A549 (cell line): ENCODE measurements around the gene SLC7A10. TPM values are rescaled to one million over a fixed set of nuclear protein-coding genes. Genes with fewer than 3 reads are reported as not detected.

Experiments used
- ATAC-seq, 2 experiments: fragments of 200-7000 bp in 1 of 2; fragments of >200 bp in 1 of 2; cut with Nextera tagmentation in 1 of 2; cut with Tn5 transposase in 1 of 2; 3 replicates each; pipeline versions ENCODE4 v1.8.0 to v1.9.1; 2018 to 2020; ENCODE audit warnings: mild to moderate bottlenecking in 1 of 2, moderate library complexity in 1 of 2
- CTCF ChIA-PET: fragments of 300-600 bp; sonication (Branson Sonifier 250); formaldehyde crosslinking; extraction: SDS; loops from one replicate; lab custom pipeline; 2021; ENCODE audit warnings: antibody characterized with exemption, inconsistent platforms; lab: Yijun Ruan, JAX
- POLR2A ChIA-PET: fragments of 350-600 bp; formaldehyde crosslinking; extraction: SDS; loops from one replicate; lab custom pipeline; 2021; ENCODE audit warnings: antibody characterized with exemption, inconsistent platforms; lab: Yijun Ruan, JAX
- DNase-seq, 2 experiments: peaks; one replicate each; pipeline versions ENCODE4 v3.0.0 to v3.0.0-alpha.2; 2011 to 2016; ENCODE audit warnings: low read depth in 1 of 2, low spot score in 1 of 2
- FAIRE-seq: peaks from 2 replicates; lab custom pipeline; 2011; peaks lifted over from hg19 to GRCh38; lab: Jason Lieb, UNC
- H3K27ac ChIP-seq, 2 experiments: fragments of >200 bp; sonication (Bioruptor Twin); formaldehyde crosslinking; 3 replicates each; pipeline ENCODE4 v1.5.1; 2016 to 2017
- H3K4me1 ChIP-seq: fragments of >200 bp; sonication (Bioruptor Twin); formaldehyde crosslinking; 3 replicates; pipeline ENCODE4 v1.6.1; 2016
- H3K4me2 ChIP-seq: fragments of >200 bp; sonication (Bioruptor Twin); formaldehyde crosslinking; 3 replicates; pipeline ENCODE4 v1.6.1; 2016
- H3K4me3 ChIP-seq: fragments of >200 bp; sonication (Bioruptor Twin); formaldehyde crosslinking; 3 replicates; pipeline ENCODE4 v1.5.1; 2016
- H3K9me3 ChIP-seq: fragments of >200 bp; sonication (Bioruptor Twin); formaldehyde crosslinking; 3 replicates; pipeline ENCODE4 v1.6.1; 2016
- CEBPB ChIP-seq, 2 experiments: fragments of >200 bp in 1 of 2; sonication (Bioruptor Twin) in 1 of 2; formaldehyde crosslinking in 1 of 2; IDR thresholded peaks; 2 replicates each; pipeline ENCODE4 v1.6.1; 2012 to 2016
- EP300 ChIP-seq, 2 experiments: fragments of >200 bp; sonication (Bioruptor Twin); formaldehyde crosslinking; IDR thresholded peaks; 2 replicates in 1 of 2; 3 replicates in 1 of 2; pipeline ENCODE4 v1.6.1; 2016 to 2017
- FOSL2 ChIP-seq, 2 experiments: fragments of 450-650 bp in 1 of 2; fragments of >200 bp in 1 of 2; sonication (Bioruptor Twin) in 1 of 2; formaldehyde crosslinking; IDR thresholded peaks; 2 replicates each; pipeline versions ENCODE4 v1.5.0 to v1.6.1; 2016 to 2020; ENCODE audit warnings: mild to moderate bottlenecking in 1 of 2, moderate library complexity in 1 of 2
- KDM1A ChIP-seq: fragments of 200-600 bp; sonication (generic); IDR thresholded peaks from 2 replicates; pipeline ENCODE4 v1.6.1; 2016; ENCODE audit warnings: low read depth, mild to moderate bottlenecking
- MAFK ChIP-seq: fragments of 450-650 bp; IDR thresholded peaks from 2 replicates; pipeline ENCODE4 v1.6.1; 2014; ENCODE audit not compliant: partially characterized antibody
- NFE2L2 ChIP-seq: fragments of 150-350 bp; conservative IDR thresholded peaks from 2 replicates; pipeline ENCODE4 v1.6.1; 2014; ENCODE audit warnings: low read length
- NPAS2 ChIP-seq: fragments of 250-450 bp; sonication (Bioruptor Pico); IDR thresholded peaks from 2 replicates; pipeline ENCODE4 v1.8.0; 2022; ENCODE audit warnings: mild to moderate bottlenecking, moderate library complexity, borderline replicate concordance
- RAD21 ChIP-seq, 2 experiments: fragments of >200 bp in 1 of 2; sonication (Bioruptor Twin) in 1 of 2; formaldehyde crosslinking in 1 of 2; IDR thresholded peaks in 1 of 2; conservative IDR thresholded peaks in 1 of 2; 2 replicates in 1 of 2; 3 replicates in 1 of 2; pipeline ENCODE4 v1.6.1; 2012 to 2018; ENCODE audit warnings: inconsistent platforms in 1 of 2
- RARB ChIP-seq: fragments of 250-450 bp; sonication (Bioruptor Pico); IDR thresholded peaks from 2 replicates; pipeline ENCODE4 v1.8.0; 2021; ENCODE audit warnings: mild to moderate bottlenecking, moderate library complexity
- ZC3H11A ChIP-seq: fragments of 450-650 bp; IDR thresholded peaks from 2 replicates; pipeline ENCODE4 v1.6.1; 2014; ENCODE audit warnings: antibody characterized with exemption, mild to moderate bottlenecking
- ZFP36 ChIP-seq: fragments of 450-650 bp; IDR thresholded peaks from 2 replicates; pipeline ENCODE4 v1.6.1; 2014; ENCODE audit warnings: borderline replicate concordance; ENCODE audit not compliant: partially characterized antibody
- WGBS: methylation state at CpG from one replicate; pipeline ENCODE4 v1.1.6; 2017; ENCODE audit errors: missing lambda C conversion rate; 5-methylcytosine and 5-hydroxymethylcytosine counted together
- polyA plus RNA-seq, 4 experiments: library from polyadenylated mRNA; depleted of rRNA in 3 of 4; stranded (reverse); fragments of >200 nt; fragmentation: RNase III in 1 of 4; extraction: RNeasy Plus Mini Kit Qiagen cat#74134 plus additional on column Dnase treatment in 1 of 4; gene quantifications; 2 replicates in 3 of 4; 3 replicates in 1 of 4; pipeline ENCODE4 v1.2.3, GENCODE V29; 2011 to 2017
- TF ChIP-seq, protein P1 (sequence below): fragments of 450-650 bp; IDR thresholded peaks from 2 replicates; pipeline ENCODE4 v1.6.1; 2014; ENCODE audit warnings: antibody characterized with exemption
- TF ChIP-seq, protein P2 (sequence below): fragments of >200 bp; sonication (Bioruptor Twin); formaldehyde crosslinking; IDR thresholded peaks from 3 replicates; pipeline ENCODE4 v1.5.1; 2016
- TF ChIP-seq, protein P3 (sequence below): fragments of >200 bp; sonication (Bioruptor Twin); formaldehyde crosslinking; IDR thresholded peaks from 2 replicates; pipeline ENCODE4 v1.6.1; 2016
- TF ChIP-seq, protein P4 (sequence below): fragments of 150-350 bp; IDR thresholded peaks from 2 replicates; pipeline ENCODE4 v1.6.1; 2014; ENCODE audit warnings: low read depth, mild to moderate bottlenecking, low read length
- TF ChIP-seq, protein P5 (sequence below): fragments of 250-450 bp; sonication (Bioruptor Pico); IDR thresholded peaks from 2 replicates; pipeline ENCODE4 v1.5.0; 2021; ENCODE audit warnings: mild to moderate bottlenecking, moderate library complexity, borderline replicate concordance
- TF ChIP-seq, protein P6 (sequence below): fragments of 200-600 bp; sonication (generic); IDR thresholded peaks from 2 replicates; pipeline ENCODE4 v1.6.1; 2016; ENCODE audit warnings: antibody characterized with exemption, mild to moderate bottlenecking, moderate library complexity

SLC7A10 gene
- polyA plus RNA-seq, 2 of the 4 experiments (the other 2 are of a cell fraction), result 0.05 to 0.26 TPM

DNA sequence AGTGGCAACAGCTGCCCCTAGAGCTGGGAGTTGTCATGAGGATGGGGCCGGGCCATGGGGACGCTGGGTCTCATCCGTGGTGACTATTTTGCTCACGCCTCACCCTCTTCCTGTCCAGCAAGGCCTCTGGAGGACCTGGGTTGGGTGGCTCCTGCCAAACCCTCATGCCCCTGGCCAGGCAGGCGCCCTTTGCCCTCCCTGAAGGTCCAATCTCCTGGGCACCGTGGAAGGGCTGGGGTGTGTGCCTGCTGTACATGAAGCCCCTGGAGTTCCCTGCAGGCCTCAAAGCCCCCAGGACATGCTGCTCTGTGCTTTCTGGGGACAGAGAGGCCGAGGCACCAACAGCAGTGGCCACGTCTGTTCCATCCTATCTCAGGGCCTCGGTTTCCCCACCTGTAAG, 17.7 kb downstream of the SLC7A10 start (continued):
- TF ChIP-seq, protein P1, sequence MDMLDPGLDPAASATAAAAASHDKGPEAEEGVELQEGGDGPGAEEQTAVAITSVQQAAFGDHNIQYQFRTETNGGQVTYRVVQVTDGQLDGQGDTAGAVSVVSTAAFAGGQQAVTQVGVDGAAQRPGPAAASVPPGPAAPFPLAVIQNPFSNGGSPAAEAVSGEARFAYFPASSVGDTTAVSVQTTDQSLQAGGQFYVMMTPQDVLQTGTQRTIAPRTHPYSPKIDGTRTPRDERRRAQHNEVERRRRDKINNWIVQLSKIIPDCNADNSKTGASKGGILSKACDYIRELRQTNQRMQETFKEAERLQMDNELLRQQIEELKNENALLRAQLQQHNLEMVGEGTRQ, result no peak

DNA sequence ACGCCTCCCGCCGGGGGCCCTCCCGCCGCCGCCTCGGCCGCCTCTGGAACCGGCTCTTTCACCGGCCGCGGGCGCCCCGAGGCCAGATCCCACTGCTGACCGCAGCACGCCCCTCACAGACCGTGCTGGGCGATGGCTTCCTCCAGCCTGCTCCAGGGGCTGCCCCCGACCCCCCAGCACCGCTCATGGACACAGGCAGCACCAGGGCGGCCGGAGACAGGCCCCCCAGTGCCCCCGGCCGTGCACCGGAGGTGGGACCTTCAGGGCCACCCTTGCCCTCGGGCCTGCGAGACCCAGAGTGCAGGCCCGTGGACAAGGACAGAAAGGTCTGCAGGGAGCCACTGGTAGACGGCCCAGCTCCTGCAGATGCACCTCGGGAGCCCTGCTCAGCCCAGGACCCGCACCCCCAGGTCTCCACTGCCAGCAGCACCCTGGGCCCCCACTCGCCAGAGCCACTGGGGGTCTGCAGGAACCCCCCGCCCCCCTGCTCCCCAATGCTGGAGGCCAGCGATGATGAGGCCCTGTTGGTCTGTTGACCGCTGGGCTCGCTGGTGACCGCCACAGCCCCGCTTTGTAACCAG, 18.5 kb downstream of the SLC7A10 start:
- FAIRE-seq, result no peak
- no peak for ATAC-seq
- POLR2A ChIA-PET, result no interaction called here
- Histone ChIP-seq H3K4me3 (no peak overlapping the region), H3K4me2 (no peak overlapping the region), H3K4me1 (no peaks in the 10 kb centered on the region), H3K27ac (no peak overlapping the region), H3K9me3 (no peaks in the 10 kb centered on the region)
- CTCF ChIA-PET, result interaction anchor here (0.5 to 3.0 kb wide), 7 partner anchors 10 to 195 kb away, joined by 3 to 18 read pairs (median 7); no protein-coding TSS in a partner anchor
- TF ChIP-seq NFE2L2, result no peak
- no peak for TF ChIP-seq FOSL2 (IDR thresholded peaks at IDR 0.05)
- no peak for TF ChIP-seq FOSL2 (CRISPR knock-in tag; IDR thresholded peaks at IDR 0.05)
- TF ChIP-seq, protein P2, sequence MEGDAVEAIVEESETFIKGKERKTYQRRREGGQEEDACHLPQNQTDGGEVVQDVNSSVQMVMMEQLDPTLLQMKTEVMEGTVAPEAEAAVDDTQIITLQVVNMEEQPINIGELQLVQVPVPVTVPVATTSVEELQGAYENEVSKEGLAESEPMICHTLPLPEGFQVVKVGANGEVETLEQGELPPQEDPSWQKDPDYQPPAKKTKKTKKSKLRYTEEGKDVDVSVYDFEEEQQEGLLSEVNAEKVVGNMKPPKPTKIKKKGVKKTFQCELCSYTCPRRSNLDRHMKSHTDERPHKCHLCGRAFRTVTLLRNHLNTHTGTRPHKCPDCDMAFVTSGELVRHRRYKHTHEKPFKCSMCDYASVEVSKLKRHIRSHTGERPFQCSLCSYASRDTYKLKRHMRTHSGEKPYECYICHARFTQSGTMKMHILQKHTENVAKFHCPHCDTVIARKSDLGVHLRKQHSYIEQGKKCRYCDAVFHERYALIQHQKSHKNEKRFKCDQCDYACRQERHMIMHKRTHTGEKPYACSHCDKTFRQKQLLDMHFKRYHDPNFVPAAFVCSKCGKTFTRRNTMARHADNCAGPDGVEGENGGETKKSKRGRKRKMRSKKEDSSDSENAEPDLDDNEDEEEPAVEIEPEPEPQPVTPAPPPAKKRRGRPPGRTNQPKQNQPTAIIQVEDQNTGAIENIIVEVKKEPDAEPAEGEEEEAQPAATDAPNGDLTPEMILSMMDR, result no peak
- TF ChIP-seq, protein P3, sequence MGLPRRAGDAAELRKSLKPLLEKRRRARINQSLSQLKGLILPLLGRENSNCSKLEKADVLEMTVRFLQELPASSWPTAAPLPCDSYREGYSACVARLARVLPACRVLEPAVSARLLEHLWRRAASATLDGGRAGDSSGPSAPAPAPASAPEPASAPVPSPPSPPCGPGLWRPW, result no peak
- TF ChIP-seq, protein P4, sequence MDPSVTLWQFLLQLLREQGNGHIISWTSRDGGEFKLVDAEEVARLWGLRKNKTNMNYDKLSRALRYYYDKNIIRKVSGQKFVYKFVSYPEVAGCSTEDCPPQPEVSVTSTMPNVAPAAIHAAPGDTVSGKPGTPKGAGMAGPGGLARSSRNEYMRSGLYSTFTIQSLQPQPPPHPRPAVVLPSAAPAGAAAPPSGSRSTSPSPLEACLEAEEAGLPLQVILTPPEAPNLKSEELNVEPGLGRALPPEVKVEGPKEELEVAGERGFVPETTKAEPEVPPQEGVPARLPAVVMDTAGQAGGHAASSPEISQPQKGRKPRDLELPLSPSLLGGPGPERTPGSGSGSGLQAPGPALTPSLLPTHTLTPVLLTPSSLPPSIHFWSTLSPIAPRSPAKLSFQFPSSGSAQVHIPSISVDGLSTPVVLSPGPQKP, result no peak
- no peak for DNase-seq
- 92% methylated on average over 25 of the region's 38 CpGs for WGBS

DNA sequence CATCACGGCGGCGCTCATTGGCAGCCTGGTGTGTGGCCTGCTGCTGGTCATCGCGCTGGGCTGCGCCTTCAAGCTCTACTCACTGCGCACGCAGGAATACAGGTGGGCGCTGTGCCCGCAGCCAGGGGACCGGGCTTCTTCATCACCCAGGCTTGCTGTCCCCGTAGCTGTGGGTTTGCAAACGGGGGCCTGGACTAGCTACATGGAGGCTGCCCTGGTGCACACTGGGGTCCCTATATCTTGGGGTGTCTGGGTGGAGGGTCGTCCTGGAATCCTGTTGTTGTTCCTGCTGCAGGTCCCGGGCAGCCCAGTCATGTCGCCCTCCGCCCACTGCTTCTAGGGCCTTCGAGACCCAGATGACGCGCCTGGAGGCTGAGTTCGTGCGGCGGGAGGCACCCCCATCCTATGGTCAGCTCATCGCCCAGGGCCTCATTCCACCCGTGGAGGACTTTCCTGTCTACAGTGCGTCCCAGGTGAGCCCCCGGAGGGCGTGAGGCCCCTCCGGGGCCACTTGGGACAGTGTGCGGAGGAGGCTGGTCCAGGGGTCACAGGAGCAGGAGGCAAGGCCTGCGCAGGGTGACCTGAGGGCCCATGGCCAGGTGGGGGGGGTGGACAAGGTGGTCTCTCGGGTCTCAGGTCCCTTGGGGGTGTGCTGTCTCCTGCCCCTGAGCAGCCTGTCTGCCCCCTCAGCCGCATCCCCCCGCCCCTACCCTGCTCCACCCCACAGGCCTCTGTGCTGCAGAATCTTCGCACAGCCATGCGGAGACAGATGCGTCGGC, 19.2 kb downstream of the SLC7A10 start:
- no peak for ATAC-seq
- ChIA-PET POLR2A (interaction anchor here (0.8 kb wide), 1 partner anchor 30 kb away, joined by 3 read pairs; no protein-coding TSS in a partner anchor), CTCF (interaction anchor here (1.5 to 2.9 kb wide), 2 partner anchors 22 to 62 kb away, joined by 7 to 10 read pairs; no protein-coding TSS in a partner anchor)
- no peak overlapping the region for H3K4me2 ChIP-seq
- no peaks in the 10 kb centered on the region for H3K4me1 ChIP-seq
- H3K27ac ChIP-seq, result no peak overlapping the region
- 89% methylated on average over 38 of the region's 38 CpGs for WGBS
- no peaks in the 10 kb centered on the region for H3K9me3 ChIP-seq
- no peak overlapping the region for H3K4me3 ChIP-seq
- no peak for FAIRE-seq
- no peak for DNase-seq
- TF ChIP-seq, protein P4, result no peak
- TF ChIP-seq, protein P5, sequence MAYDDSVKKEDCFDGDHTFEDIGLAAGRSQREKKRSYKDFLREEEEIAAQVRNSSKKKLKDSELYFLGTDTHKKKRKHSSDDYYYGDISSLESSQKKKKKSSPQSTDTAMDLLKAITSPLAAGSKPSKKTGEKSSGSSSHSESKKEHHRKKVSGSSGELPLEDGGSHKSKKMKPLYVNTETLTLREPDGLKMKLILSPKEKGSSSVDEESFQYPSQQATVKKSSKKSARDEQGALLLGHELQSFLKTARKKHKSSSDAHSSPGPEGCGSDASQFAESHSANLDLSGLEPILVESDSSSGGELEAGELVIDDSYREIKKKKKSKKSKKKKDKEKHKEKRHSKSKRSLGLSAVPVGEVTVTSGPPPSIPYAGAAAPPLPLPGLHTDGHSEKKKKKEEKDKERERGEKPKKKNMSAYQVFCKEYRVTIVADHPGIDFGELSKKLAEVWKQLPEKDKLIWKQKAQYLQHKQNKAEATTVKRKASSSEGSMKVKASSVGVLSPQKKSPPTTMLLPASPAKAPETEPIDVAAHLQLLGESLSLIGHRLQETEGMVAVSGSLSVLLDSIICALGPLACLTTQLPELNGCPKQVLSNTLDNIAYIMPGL (CRISPR knock-in tag), result no peak
- TF ChIP-seq, protein P6, sequence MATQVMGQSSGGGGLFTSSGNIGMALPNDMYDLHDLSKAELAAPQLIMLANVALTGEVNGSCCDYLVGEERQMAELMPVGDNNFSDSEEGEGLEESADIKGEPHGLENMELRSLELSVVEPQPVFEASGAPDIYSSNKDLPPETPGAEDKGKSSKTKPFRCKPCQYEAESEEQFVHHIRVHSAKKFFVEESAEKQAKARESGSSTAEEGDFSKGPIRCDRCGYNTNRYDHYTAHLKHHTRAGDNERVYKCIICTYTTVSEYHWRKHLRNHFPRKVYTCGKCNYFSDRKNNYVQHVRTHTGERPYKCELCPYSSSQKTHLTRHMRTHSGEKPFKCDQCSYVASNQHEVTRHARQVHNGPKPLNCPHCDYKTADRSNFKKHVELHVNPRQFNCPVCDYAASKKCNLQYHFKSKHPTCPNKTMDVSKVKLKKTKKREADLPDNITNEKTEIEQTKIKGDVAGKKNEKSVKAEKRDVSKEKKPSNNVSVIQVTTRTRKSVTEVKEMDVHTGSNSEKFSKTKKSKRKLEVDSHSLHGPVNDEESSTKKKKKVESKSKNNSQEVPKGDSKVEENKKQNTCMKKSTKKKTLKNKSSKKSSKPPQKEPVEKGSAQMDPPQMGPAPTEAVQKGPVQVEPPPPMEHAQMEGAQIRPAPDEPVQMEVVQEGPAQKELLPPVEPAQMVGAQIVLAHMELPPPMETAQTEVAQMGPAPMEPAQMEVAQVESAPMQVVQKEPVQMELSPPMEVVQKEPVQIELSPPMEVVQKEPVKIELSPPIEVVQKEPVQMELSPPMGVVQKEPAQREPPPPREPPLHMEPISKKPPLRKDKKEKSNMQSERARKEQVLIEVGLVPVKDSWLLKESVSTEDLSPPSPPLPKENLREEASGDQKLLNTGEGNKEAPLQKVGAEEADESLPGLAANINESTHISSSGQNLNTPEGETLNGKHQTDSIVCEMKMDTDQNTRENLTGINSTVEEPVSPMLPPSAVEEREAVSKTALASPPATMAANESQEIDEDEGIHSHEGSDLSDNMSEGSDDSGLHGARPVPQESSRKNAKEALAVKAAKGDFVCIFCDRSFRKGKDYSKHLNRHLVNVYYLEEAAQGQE, result no peak
- TF ChIP-seq, protein P1, result no peak
- no peak for TF ChIP-seq ZC3H11A
- TF ChIP-seq KDM1A, result no peak
- no peak for TF ChIP-seq RAD21 (conservative IDR thresholded peaks at IDR 0.05 in 1 of 2, IDR thresholded peaks at IDR 0.05 in 1 of 2)
- no peak for TF ChIP-seq NPAS2
- TF ChIP-seq ZFP36, result no peak
- no peak for TF ChIP-seq CEBPB (IDR thresholded peaks at IDR 0.05)
- no peak for TF ChIP-seq RARB (CRISPR knock-in tag)
- no peak for TF ChIP-seq EP300 (IDR thresholded peaks at IDR 0.05)
- no peak for TF ChIP-seq MAFK
